ENCODE data around the gene OBI1.

The OBI1 gene

GRCh38 chr13:78594456-78594975, 64.4 kb downstream of the OBI1 start:
- Histone ChIP-seq H4K20me1 (ENCODE audit: control insufficient read depth, insufficient read depth, low read depth, low read length) (no peaks in the 10 kb centered on the region), H3F3A (ENCODE audit: control insufficient read depth, insufficient read depth) (no peaks in the 10 kb centered on the region), H3K79me2 (ENCODE audit: control insufficient read depth, low read length) (no peaks in the 10 kb centered on the region), H3K4me2 (ENCODE audit: low read length) (no peak overlapping the region), H3K36me3 (ENCODE audit: control insufficient read depth, low read length) (no peaks in the 10 kb centered on the region), H3K27me3 (ENCODE audit: control insufficient read depth, low read length) (peaks cover 14% of the 10 kb centered on the region), H3K4me1 (ENCODE audit: control insufficient read depth, low read length) (no peaks in the 10 kb centered on the region), H3K27ac (ENCODE audit: low read depth, low read length) (no peak overlapping the region), H3K9me3 (ENCODE audit: control insufficient read depth, insufficient read depth, low read length) (no peaks in the 10 kb centered on the region), H3K9me2 (replicated peaks; ENCODE audit: control insufficient read depth, low read length) (no peaks in the 10 kb centered on the region), H3K4me3 (ENCODE audit: low read length) (no peak overlapping the region)
- no peak for TF ChIP-seq EZH2phosphoT487 (IDR thresholded peaks at IDR 0.05; ENCODE audit: borderline replicate concordance, low read length)
- TF ChIP-seq, protein P1, sequence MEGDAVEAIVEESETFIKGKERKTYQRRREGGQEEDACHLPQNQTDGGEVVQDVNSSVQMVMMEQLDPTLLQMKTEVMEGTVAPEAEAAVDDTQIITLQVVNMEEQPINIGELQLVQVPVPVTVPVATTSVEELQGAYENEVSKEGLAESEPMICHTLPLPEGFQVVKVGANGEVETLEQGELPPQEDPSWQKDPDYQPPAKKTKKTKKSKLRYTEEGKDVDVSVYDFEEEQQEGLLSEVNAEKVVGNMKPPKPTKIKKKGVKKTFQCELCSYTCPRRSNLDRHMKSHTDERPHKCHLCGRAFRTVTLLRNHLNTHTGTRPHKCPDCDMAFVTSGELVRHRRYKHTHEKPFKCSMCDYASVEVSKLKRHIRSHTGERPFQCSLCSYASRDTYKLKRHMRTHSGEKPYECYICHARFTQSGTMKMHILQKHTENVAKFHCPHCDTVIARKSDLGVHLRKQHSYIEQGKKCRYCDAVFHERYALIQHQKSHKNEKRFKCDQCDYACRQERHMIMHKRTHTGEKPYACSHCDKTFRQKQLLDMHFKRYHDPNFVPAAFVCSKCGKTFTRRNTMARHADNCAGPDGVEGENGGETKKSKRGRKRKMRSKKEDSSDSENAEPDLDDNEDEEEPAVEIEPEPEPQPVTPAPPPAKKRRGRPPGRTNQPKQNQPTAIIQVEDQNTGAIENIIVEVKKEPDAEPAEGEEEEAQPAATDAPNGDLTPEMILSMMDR (IDR thresholded peaks at IDR 0.05; ENCODE audit: low read depth, low read length, poor library complexity, severe bottlenecking): no peak

DNA sequence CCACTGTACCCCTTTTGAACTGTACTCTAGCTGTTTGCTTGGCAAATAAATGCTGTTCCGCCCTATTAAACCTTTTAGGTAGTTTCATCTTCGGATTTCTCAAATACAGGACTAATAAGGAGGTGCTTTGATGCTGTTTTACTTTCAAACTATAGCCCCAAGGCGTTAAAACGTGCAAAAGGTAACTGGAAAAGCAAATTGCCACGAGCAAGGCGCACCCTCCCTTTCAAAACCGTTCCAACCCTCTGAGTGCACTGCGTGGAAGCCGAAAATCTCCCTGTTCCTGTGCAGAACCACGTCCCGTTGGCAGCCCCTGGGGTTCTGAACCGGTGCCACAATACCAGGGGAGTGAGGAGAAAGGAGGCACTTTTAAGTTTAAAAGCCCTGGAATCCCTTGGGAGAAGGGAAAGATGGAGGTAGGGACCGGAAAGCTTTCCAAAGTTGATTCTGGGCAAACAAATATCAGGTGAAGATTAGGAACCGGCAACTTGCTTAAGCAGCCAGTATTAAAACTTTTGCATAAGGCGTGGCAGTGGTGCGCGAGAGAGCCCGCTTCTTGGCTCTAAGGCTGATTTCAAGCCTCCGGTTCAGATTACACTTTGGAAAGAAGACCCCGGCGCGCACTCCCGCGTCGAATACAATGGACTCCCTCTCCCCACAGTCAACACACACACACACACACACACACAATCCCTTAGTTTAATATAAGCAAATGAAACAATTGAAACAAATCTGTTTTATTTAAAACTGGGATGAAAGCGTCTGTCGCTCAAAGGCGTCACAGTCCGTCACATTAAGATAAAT, 65.1 kb downstream of the OBI1 start:
- H3K9me2 ChIP-seq (replicated peaks; ENCODE audit: control insufficient read depth, low read length): no peaks in the 10 kb centered on the region
- H3K9me3 ChIP-seq (ENCODE audit: control insufficient read depth, insufficient read depth, low read length): no peaks in the 10 kb centered on the region
- H3K27me3 ChIP-seq (ENCODE audit: control insufficient read depth, low read length): peaks cover 10% of the 10 kb centered on the region
- H3K4me3 ChIP-seq (ENCODE audit: low read length): no peak overlapping the region
- no peaks in the 10 kb centered on the region for H3F3A ChIP-seq (ENCODE audit: control insufficient read depth, insufficient read depth)
- no peaks in the 10 kb centered on the region for H3K79me2 ChIP-seq (ENCODE audit: control insufficient read depth, low read length)
- H3K36me3 ChIP-seq (ENCODE audit: control insufficient read depth, low read length): no peaks in the 10 kb centered on the region
- H4K20me1 ChIP-seq (ENCODE audit: control insufficient read depth, insufficient read depth, low read depth, low read length): no peaks in the 10 kb centered on the region
- no peak for TF ChIP-seq EZH2phosphoT487 (IDR thresholded peaks at IDR 0.05; ENCODE audit: borderline replicate concordance, low read length)
- TF ChIP-seq, protein P1 (IDR thresholded peaks at IDR 0.05; ENCODE audit: low read depth, low read length, poor library complexity, severe bottlenecking): no peak
- no peaks in the 10 kb centered on the region for H3K4me1 ChIP-seq (ENCODE audit: control insufficient read depth, low read length)
- no peak overlapping the region for H3K27ac ChIP-seq (ENCODE audit: low read depth, low read length)
- no peak overlapping the region for H3K4me2 ChIP-seq (ENCODE audit: low read length)

- H3K9me3 ChIP-seq (ENCODE audit: control insufficient read depth, insufficient read depth, low read length): no peaks in the 10 kb centered on the region
- no peaks in the 10 kb centered on the region for H3K36me3 ChIP-seq (ENCODE audit: control insufficient read depth, low read length)
- no peaks in the 10 kb centered on the region for H4K20me1 ChIP-seq (ENCODE audit: control insufficient read depth, insufficient read depth, low read depth, low read length)
- H3K79me2 ChIP-seq (ENCODE audit: control insufficient read depth, low read length): no peaks in the 10 kb centered on the region
- H3K4me1 ChIP-seq (ENCODE audit: control insufficient read depth, low read length): no peaks in the 10 kb centered on the region
- TF ChIP-seq, protein P1 (IDR thresholded peaks at IDR 0.05; ENCODE audit: low read depth, low read length, poor library complexity, severe bottlenecking): no peak
- TF ChIP-seq EZH2phosphoT487 (IDR thresholded peaks at IDR 0.05; ENCODE audit: borderline replicate concordance, low read length): no peak
- no peaks in the 10 kb centered on the region for H3K9me2 ChIP-seq (replicated peaks; ENCODE audit: control insufficient read depth, low read length)
- H3K4me2 ChIP-seq (ENCODE audit: low read length): no peak overlapping the region
- peaks cover 3% of the 10 kb centered on the region for H3K27me3 ChIP-seq (ENCODE audit: control insufficient read depth, low read length)
- no peak overlapping the region for H3K4me3 ChIP-seq (ENCODE audit: low read length)
- no peaks in the 10 kb centered on the region for H3F3A ChIP-seq (ENCODE audit: control insufficient read depth, insufficient read depth)
- no peak overlapping the region for H3K27ac ChIP-seq (ENCODE audit: low read depth, low read length)
Measured at GRCh38 chr13:78593129-78593528, 65.8 kb downstream of the OBI1 start.

Data from DOHH2 (cell line).